ENCODE measurements around the gene SLC16A12. TPM values are rescaled to one million over a fixed set of nuclear protein-coding genes. Genes with fewer than 3 reads are reported as not detected.

The SLC16A12 gene
- total and polyA plus RNA-seq, 2 donors (not counting 3 experiments of a cell fraction or from before 2014, with no cell fraction given) = not detected

GRCh38 chr10:89458291-89458690, 77.1 kb downstream of the SLC16A12 start:
- Histone ChIP-seq H3K4me3 (replicated peaks in 1 of 3; ENCODE audit: insufficient read depth in 1 of 3, low read depth in 1 of 3, low read length in 3 of 3) (peak overlapping the region in 1 of 3 experiments; percentile 37), H3K9ac (replicated peaks; ENCODE audit: extremely low read depth, insufficient read depth, low read length) (no peak overlapping the region), H2AFZ (ENCODE audit: low read depth, low read length) (no peak overlapping the region), H3K4me1 (ENCODE audit: control insufficient read depth, extremely low read depth, insufficient read depth, low read length) (peaks cover 17% of the 10 kb centered on the region), H3K9me3 (replicated peaks; ENCODE audit: control insufficient read depth, insufficient read depth, low read length) (no peaks in the 10 kb centered on the region), H3K79me2 (ENCODE audit: control insufficient read depth, insufficient read depth, low read length) (no peaks in the 10 kb centered on the region), H3K27me3 (ENCODE audit: control insufficient read depth in 2 of 2, insufficient read depth in 2 of 2, low read length in 2 of 2) (no peaks in the 10 kb centered on the region), H3K4me2 (ENCODE audit: insufficient read depth, low read length) (peak overlapping the region; percentile 96), H3K36me3 (ENCODE audit: control insufficient read depth in 2 of 2, extremely low read depth in 1 of 2, insufficient read depth in 2 of 2, low read length in 2 of 2) (no peaks in the 10 kb centered on the region), H3K9me1 (replicated peaks; ENCODE audit: control insufficient read depth, extremely low read depth, insufficient read depth, low read length) (no peaks in the 10 kb centered on the region), H4K20me1 (replicated peaks; ENCODE audit: control insufficient read depth, extremely low read depth, insufficient read depth, low read length) (no peaks in the 10 kb centered on the region), H3K27ac (ENCODE audit: insufficient read depth, low read depth, low read length) (peak overlapping the region; percentile 40)
- peak; percentile 96 for FAIRE-seq
- no TSS peak for BruUV-seq (replicated peaks)
- intact Hi-C loops (cut with micrococcal nuclease) = loop anchor here (1.0 kb wide), 2 partner anchors 31 to 95 kb away; no protein-coding TSS in a partner anchor
- POLR2A ChIA-PET = no interaction called here
- DNase-seq (ENCODE audit: low read depth, low spot score) = peak; percentile 80
- dilution Hi-C loops (cut with MboI; ENCODE audit: extremely low pct_ligation_motif_present, low sequenced_read_pairs) = no loop called here
- peak; percentile 55 for TF ChIP-seq FOS (IDR thresholded peaks at IDR 0.05; ENCODE audit: borderline replicate concordance, insufficient read depth, low read length)
- TF ChIP-seq EZH2 (IDR thresholded peaks at IDR 0.05; ENCODE audit: borderline replicate concordance, low read depth, low read length, severe bottlenecking) = no peak
- no peak for TF ChIP-seq MAX (IDR thresholded peaks at IDR 0.05; ENCODE audit: insufficient read depth, insufficient read length)
- TF ChIP-seq MYC (IDR thresholded peaks at IDR 0.05; ENCODE audit: low read depth, low read length) = no peak
- no peak for TF ChIP-seq CTCF (IDR thresholded peaks at IDR 0.05; ENCODE audit: extremely low read depth in 1 of 2, insufficient read depth in 1 of 2, low read depth in 1 of 2, low read length in 2 of 2)
- no peak for TF ChIP-seq POLR2A (IDR thresholded peaks at IDR 0.05; ENCODE audit: low read depth, low read length)
- no peak for TF ChIP-seq GATA2 (IDR thresholded peaks at IDR 0.05; ENCODE audit: insufficient read depth, insufficient read length, low read depth, low read length)
- peak; percentile 26 for TF ChIP-seq POLR2AphosphoS5 (IDR thresholded peaks at IDR 0.05; ENCODE audit: insufficient read depth, low read depth, low read length)
- TF ChIP-seq JUN (IDR thresholded peaks at IDR 0.05; ENCODE audit: borderline replicate concordance, insufficient read depth, insufficient read length, low read depth) = peak; percentile 90
- CTCF ChIA-PET = interaction anchor here (0.6 to 1.3 kb wide), 4 partner anchors 24 to 95 kb away, joined by 3 to 4 read pairs (median 3); no protein-coding TSS in a partner anchor

Data from endothelial cell of umbilical vein (primary cell).